Loucy (cell line): ENCODE results near the gene CHD6.

ENCODE experiments used
- CTCF ChIP-seq: fragments of 200-600 bp; sonication (generic); conservative IDR thresholded peaks from 2 replicates; pipeline ENCODE4 v1.5.1; 2014; ENCODE audit warnings: mild to moderate bottlenecking, antibody characterized with exemption, low read length
- EZH2phosphoT487 ChIP-seq: fragments of 200-600 bp; IDR thresholded peaks from 2 replicates; pipeline ENCODE4 v1.6.1; 2018; ENCODE audit warnings: antibody characterized with exemption, mild to moderate bottlenecking, moderate library complexity, borderline replicate concordance

GRCh38 chr20:41599699-41600104, 18.5 kb downstream of the CHD6 start:
- TF ChIP-seq CTCF: no peak
- no peak for TF ChIP-seq EZH2phosphoT487
